GM10266 (cell line): ENCODE results near the gene TMEM217.
A peak's percentile ranks its signal among the peaks of the same experiment; 100 is the strongest.

Experiments used
- DNase-seq: peaks from one replicate; pipeline ENCODE4 v3.0.0; 2012; ENCODE audit errors: extremely low spot score
- CTCF ChIP-seq: IDR thresholded peaks from 2 replicates; pipeline ENCODE4 v1.5.1; 2012; ENCODE audit warnings: mild to moderate bottlenecking, low read depth; ENCODE audit not compliant: control insufficient read depth, insufficient read depth; ENCODE audit errors: missing control alignments

The TMEM217 gene

DNA sequence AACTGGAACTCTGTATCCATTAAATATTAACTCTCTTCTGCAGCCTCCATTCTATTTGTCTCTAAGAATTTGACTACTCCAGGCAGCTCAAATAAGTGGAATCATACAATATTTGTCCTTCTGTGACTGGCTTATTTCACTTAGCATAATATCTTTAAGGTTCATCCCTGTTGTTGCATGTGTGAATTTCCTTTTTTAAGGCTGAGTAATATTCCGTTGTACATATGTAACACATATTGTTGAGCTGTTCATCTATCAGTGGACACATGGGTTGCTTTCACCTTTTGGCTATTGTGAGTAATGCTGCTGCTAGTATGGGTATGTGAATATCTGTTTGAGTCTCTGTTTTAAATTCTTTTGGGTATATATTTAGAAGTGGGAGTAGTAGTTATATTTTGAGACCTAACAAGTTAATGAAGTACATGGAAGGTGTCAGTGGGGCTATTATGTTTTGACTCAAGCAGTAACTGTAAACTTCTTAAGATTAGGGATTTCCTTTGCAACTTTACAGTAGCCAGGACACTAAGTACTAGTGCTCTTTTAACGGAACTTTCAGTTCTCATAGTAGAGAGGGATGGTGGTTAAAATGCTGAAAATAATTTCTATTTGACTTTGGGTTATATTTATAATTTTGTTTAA is 29.7 kb upstream of the TMEM217 start:
- DNase-seq, result peak; percentile 31
- no peak for TF ChIP-seq CTCF

DNA sequence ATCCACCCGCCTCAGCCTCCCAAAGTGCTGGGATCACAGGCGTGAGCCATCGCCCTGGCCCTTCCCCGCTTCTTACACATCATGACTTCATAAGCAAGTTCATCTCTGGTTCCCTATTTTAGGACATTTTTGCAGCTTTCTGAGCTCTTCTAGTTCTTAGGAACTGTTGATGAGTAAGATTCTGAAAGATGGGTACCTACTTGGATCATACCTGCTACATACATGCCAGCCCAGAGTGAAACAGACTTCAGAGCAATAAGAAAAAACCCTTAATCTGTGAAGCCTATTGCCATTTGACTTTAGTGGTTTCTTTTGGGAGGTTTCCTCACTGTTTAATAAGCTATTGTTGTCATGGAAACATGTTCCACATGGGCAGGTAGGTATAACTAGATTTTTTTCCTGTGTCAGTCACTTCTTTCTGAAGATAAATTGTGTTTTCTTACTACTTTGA is 27.9 kb upstream of the TMEM217 start:
- DNase-seq, result peak; percentile 25
- TF ChIP-seq CTCF, result no peak

DNA sequence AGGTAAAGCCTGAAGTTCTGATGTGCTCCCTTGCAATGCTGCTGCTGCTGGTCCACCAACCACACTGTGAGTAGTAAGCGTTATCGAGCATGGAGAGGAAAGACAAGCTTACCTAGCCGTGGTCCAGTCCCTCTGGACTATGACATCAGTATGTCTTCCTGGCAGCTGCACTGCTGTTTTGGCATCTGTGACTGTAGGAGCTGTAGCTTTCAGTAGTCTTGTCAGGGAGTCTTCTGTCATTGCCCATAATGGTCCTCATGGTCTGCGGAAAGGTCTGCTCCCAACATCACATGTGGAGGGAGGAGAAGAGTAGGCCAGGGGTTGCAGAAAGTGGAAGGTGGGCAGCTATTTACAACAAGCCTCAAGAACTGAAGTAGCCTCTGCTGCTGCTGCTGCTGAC is 26.8 kb upstream of the TMEM217 start:
- no peak for TF ChIP-seq CTCF
- DNase-seq, result no peak

DNA sequence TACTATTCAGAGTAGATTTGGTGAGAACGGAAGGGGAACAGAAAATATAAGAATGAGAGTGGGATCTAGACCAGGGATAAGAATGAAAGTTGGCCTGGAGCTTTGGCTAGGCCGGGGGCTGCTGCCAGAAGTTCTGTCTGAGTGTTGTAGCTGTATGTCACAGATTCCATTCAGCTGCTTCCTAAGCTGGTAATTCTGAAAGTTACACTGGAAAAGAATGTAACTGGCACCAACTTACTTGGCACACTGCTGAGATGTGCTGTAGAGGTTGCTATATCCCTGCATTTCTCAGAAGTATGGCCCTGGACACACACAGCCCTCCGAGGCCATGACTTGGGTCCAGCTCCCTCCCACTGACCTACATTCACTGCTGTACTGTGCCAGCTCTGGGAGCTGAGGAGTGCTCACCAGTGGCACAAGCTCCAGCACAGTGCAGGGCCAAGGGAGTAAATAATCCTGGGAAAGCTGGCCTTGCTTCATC is 25.8 kb upstream of the TMEM217 start:
- TF ChIP-seq CTCF, result no peak
- no peak for DNase-seq

GRCh38 chr6:37283268-37283667 is 25.3 kb upstream of the TMEM217 start:
- TF ChIP-seq CTCF, result no peak
- no peak for DNase-seq

- TF ChIP-seq CTCF, result no peak
- DNase-seq, result no peak
These were observed 24.4 kb upstream of the TMEM217 start for GRCh38 chr6:37282371-37282770.

DNA sequence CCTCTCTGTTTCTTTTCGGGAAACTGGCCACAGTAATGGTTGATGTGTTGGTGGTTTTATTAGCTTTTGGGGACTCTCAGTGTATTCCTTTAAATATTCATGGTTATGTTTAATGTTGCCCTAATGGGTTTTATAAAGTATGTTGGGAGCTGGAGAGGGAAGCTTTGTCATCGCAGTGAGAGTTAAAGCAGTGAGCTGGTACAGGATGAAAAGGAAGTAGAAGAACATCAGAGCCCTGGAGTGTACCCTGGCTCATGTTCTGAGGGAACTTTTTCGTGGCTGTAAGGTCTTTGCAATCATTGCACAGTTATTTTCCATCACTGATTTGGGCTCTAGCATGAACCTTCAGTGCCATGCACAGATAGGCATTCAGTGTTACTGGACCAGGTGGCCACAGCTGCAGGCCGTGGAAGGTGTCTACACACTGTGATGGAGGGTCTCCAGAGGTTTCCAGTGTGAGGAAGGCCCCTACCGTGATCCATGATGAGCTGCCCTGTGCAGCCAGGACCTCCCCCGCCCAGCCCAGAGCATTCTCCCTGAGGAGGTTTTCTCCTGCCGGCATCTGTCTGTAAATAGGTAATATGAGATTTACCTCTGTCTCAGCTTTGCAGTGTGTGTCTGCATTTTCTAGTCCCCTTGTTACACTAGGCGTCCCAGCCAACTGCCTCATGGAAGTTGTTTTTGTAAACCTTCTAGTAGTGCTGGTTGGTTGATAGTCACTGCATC is 22.4 kb upstream of the TMEM217 start:
- no peak for TF ChIP-seq CTCF
- DNase-seq, result no peak
